NCI-H460 (cell line): ENCODE data around the gene MAL. TPM values are rescaled to one million over a fixed set of nuclear protein-coding genes. Genes with fewer than 3 reads are reported as not detected.

Source experiments
- DNase-seq: peaks from one replicate; pipeline ENCODE4 v3.0.0-alpha.2; 2016; ENCODE audit warnings: low read depth; ENCODE audit errors: extremely low read depth
- total RNA-seq: library from RNA; depleted of rRNA; stranded (reverse); fragments of >200 nt; shearing (Covaris generic); gene quantifications from 2 replicates; pipeline ENCODE4 v1.2.3, GENCODE V29; 2014

Gene MAL
- total RNA-seq, 1 experiment from 2014 or later, result not detected

- DNase-seq, result no peak
These were observed 34.3 kb downstream of the MAL start for GRCh38 chr2:95059656-95060370.

GRCh38 chr2:95060446-95061118, 35.1 kb downstream of the MAL start:
- DNase-seq, result no peak

GRCh38 chr2:95061119-95061512, 35.6 kb downstream of the MAL start:
- no peak for DNase-seq

- no peak for DNase-seq
These were observed 36.2 kb downstream of the MAL start for GRCh38 chr2:95061601-95062183.

- DNase-seq, result no peak
These were observed 37.0 kb downstream of the MAL start for GRCh38 chr2:95062242-95063085.

- DNase-seq, result no peak
These were observed 37.8 kb downstream of the MAL start for GRCh38 chr2:95063086-95063958.

GRCh38 chr2:95068256-95068655, 42.7 kb downstream of the MAL start:
- DNase-seq, result no peak

- no peak for DNase-seq
These were observed 44.0 kb downstream of the MAL start for GRCh38 chr2:95069465-95069864.

- no peak for DNase-seq
These were observed 46.3 kb downstream of the MAL start for GRCh38 chr2:95071856-95072255.

- DNase-seq, result no peak
These were observed 46.9 kb downstream of the MAL start for GRCh38 chr2:95072424-95072823.

- DNase-seq, result no peak
These were observed 48.6 kb downstream of the MAL start for GRCh38 chr2:95073856-95074662.

GRCh38 chr2:95074663-95075439, 49.3 kb downstream of the MAL start:
- DNase-seq, result no peak

- no peak for DNase-seq
These were observed 50.1 kb downstream of the MAL start for GRCh38 chr2:95075440-95076132.

GRCh38 chr2:95076705-95077529, 51.4 kb downstream of the MAL start:
- DNase-seq, result peak; percentile 62

- DNase-seq, result no peak
These were observed 52.0 kb downstream of the MAL start for GRCh38 chr2:95077530-95077825.

- DNase-seq, result no peak
These were observed 52.5 kb downstream of the MAL start for GRCh38 chr2:95077861-95078603.
